Smooth muscle cell (in vitro differentiated cells): Measurements from ENCODE around the gene LHX4. TPM values are rescaled to one million over a fixed set of nuclear protein-coding genes. Genes with fewer than 3 reads are reported as not detected.

ENCODE experiments used
- DNase-seq: peaks from one replicate; lab custom pipeline; 2025; ENCODE audit not compliant: unreplicated experiment; lab: John Stamatoyannopoulos, UW
- H2AFZ ChIP-seq: fragments of 200-600 bp; sonication (generic); 2 replicates; pipeline ENCODE4 v1.6.0; 2016; ENCODE audit warnings: antibody characterized with exemption, low read depth, mild to moderate bottlenecking
- H3F3A ChIP-seq: fragments of 200-600 bp; sonication (generic); 2 replicates; pipeline ENCODE4 v1.6.0; 2017; ENCODE audit warnings: antibody characterized with exemption, low read depth
- H3K27ac ChIP-seq: fragments of 200-600 bp; sonication (generic); 2 replicates; pipeline ENCODE4 v1.5.1; 2016; ENCODE audit warnings: low read depth, mild to moderate bottlenecking
- H3K27me3 ChIP-seq: fragments of 200-600 bp; sonication (generic); 2 replicates; pipeline ENCODE4 v1.6.1; 2016; ENCODE audit warnings: low read depth, mild to moderate bottlenecking
- H3K36me3 ChIP-seq: fragments of 200-600 bp; sonication (generic); 2 replicates; pipeline ENCODE4 v1.5.1; 2016; ENCODE audit warnings: low read depth
- H3K4me1 ChIP-seq: fragments of 200-600 bp; sonication (generic); 2 replicates; pipeline ENCODE4 v1.5.1; 2016; ENCODE audit warnings: low read depth
- H3K4me2 ChIP-seq: fragments of 200-600 bp; sonication (generic); 2 replicates; pipeline ENCODE4 v1.6.0; 2016; ENCODE audit warnings: mild to moderate bottlenecking
- H3K4me3 ChIP-seq: fragments of 200-600 bp; sonication (generic); 2 replicates; pipeline ENCODE4 v1.5.1; 2016; ENCODE audit warnings: mild to moderate bottlenecking
- H3K79me2 ChIP-seq: fragments of 200-600 bp; sonication (generic); 2 replicates; pipeline ENCODE4 v1.6.0; 2016; ENCODE audit warnings: low read depth, mild to moderate bottlenecking
- H3K9ac ChIP-seq: fragments of 200-600 bp; sonication (generic); 2 replicates; pipeline ENCODE4 v1.6.0; 2016; ENCODE audit warnings: low read depth
- H3K9me3 ChIP-seq: fragments of 200-600 bp; sonication (generic); replicated peaks from 2 replicates; pipeline ENCODE4 v1.5.1; 2016; ENCODE audit warnings: low read depth
- H4K20me1 ChIP-seq: fragments of 200-600 bp; sonication (generic); 2 replicates; pipeline ENCODE4 v1.6.0; 2016; ENCODE audit warnings: low read depth
- CTCF ChIP-seq: fragments of 200-600 bp; sonication (generic); IDR thresholded peaks from 2 replicates; pipeline ENCODE4 v1.5.1; 2017; ENCODE audit warnings: borderline replicate concordance, mild to moderate bottlenecking, antibody characterized with exemption; ENCODE audit not compliant: insufficient read depth, poor library complexity, severe bottlenecking
- WGBS: methylation state at CpG from one replicate; pipeline ENCODE4 v1.1.7; 2016; ENCODE audit warnings: low lambda C conversion rate; 5-methylcytosine and 5-hydroxymethylcytosine counted together
- polyA plus RNA-seq: library from polyadenylated mRNA; unstranded; fragments of >200 nt; fragmentation: Nextera tagmentation; extraction: Ambion mirVana; gene quantifications from 2 replicates; pipeline ENCODE4 v1.2.1, GENCODE V29; 2016
- total RNA-seq: library from RNA; depleted of rRNA; stranded (reverse); fragments of >200 nt; gene quantifications from 2 replicates; pipeline ENCODE4 v1.2.3, GENCODE V29; 2014

LHX4 gene
- total and polyA plus RNA-seq, 2 experiments from 2014 or later = not detected

DNA sequence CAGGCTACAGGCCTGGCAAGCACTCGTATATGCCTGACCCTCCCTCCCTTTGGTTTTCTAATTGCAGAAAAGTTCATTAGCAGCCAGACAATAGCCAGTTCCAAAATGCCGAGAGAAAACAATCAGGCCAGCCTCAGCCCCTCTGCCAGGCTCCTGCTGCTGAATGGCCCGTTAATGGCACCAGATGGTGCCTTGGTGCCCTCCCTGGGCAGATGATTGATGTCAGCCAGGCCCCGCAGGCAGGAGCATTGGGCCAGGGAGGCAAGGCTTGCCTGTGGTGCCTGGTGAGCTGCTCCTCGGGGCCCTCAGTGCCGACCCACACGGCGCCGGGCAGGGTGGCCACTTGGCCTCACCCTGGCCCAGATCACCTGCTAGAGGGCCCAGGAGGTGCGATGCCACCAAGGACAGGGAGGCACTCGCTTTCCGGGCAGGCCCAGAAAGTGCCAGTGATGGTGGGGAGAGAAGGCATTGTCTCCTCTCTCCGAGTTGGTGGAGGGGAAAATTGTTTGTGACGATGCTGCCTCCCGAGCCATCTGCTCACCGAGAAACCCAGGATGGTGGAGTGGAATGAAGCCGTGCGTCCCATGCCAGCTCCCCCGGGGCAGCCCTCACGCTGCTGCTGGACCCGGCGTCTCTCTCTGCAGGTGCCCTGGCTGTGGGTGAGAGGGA, 47.3 kb upstream of the LHX4 start:
- DNase-seq = no peak
- Histone ChIP-seq H3K27ac (no peak overlapping the region), H3K9me3 (no peaks in the 10 kb centered on the region), H4K20me1 (no peaks in the 10 kb centered on the region), H3K9ac (no peak overlapping the region), H3K4me2 (no peak overlapping the region), H3K4me1 (no peaks in the 10 kb centered on the region), H3K79me2 (no peaks in the 10 kb centered on the region), H3F3A (no peaks in the 10 kb centered on the region), H3K27me3 (no peaks in the 10 kb centered on the region), H3K36me3 (no peaks in the 10 kb centered on the region), H2AFZ (no peak overlapping the region), H3K4me3 (no peak overlapping the region)
- no peak for TF ChIP-seq CTCF
- WGBS = 94% methylated on average over 22 of the region's 22 CpGs

DNA sequence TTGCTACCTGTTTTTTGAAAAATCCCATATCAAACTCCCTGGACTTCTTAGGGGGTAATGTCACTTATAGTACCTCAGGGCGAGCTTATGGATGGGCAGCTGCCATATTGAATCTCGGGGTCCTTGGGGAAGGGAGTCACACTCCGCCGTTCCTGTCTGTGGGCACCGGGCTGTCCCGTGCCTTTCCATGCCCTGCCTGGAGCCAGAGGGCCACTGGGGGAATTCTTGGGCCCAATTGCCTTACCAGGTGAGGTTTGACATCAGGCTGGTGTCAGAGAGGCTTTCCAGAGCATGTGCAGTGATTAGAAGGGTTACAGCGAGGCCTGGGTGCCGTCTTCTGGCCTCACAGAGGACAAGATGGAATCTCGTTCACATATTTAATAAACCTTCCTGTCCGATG, 46.6 kb upstream of the LHX4 start:
- Histone ChIP-seq H3F3A (no peaks in the 10 kb centered on the region), H3K27ac (no peak overlapping the region), H3K4me1 (no peaks in the 10 kb centered on the region), H3K27me3 (no peaks in the 10 kb centered on the region), H4K20me1 (no peaks in the 10 kb centered on the region), H3K4me3 (no peak overlapping the region), H3K9ac (no peak overlapping the region), H3K36me3 (no peaks in the 10 kb centered on the region), H3K4me2 (no peak overlapping the region), H2AFZ (no peak overlapping the region), H3K9me3 (no peaks in the 10 kb centered on the region), H3K79me2 (no peaks in the 10 kb centered on the region)
- 86% methylated on average over 10 of the region's 10 CpGs for WGBS
- TF ChIP-seq CTCF = no peak
- DNase-seq = no peak

- WGBS = 98% methylated on average over 9 of the region's 9 CpGs
These were observed 46.0 kb upstream of the LHX4 start for GRCh38 chr1:180184041-180184440.

More at GRCh38 chr1:180184041-180184440, 46.0 kb upstream of the LHX4 start:
- Histone ChIP-seq H2AFZ (no peak overlapping the region), H3K4me2 (no peak overlapping the region), H3K9ac (no peak overlapping the region), H4K20me1 (no peaks in the 10 kb centered on the region), H3K9me3 (no peaks in the 10 kb centered on the region), H3F3A (no peaks in the 10 kb centered on the region), H3K4me1 (no peaks in the 10 kb centered on the region), H3K79me2 (no peaks in the 10 kb centered on the region), H3K4me3 (no peak overlapping the region), H3K36me3 (no peaks in the 10 kb centered on the region), H3K27me3 (no peaks in the 10 kb centered on the region), H3K27ac (no peak overlapping the region)
- no peak for TF ChIP-seq CTCF
- DNase-seq = no peak
